GM23338 (cell line): ENCODE data around the gene MEGF11. TPM values are rescaled to one million over a fixed set of nuclear protein-coding genes. Genes with fewer than 3 reads are reported as not detected.

ENCODE experiments used
- ATAC-seq: fragments of 200-7000 bp; cut with Tn5 transposase; 3 replicates; pipeline ENCODE4 v1.9.1; 2020
- DNase-seq: peaks from one replicate; pipeline ENCODE4 v3.0.0-alpha.2; 2015; ENCODE audit warnings: low spot score
- H2AFZ ChIP-seq: fragments of 200-600 bp; sonication (generic); 2 replicates; pipeline ENCODE4 v1.8.0; 2016; ENCODE audit warnings: antibody characterized with exemption, mild to moderate bottlenecking, moderate library complexity
- H3F3A ChIP-seq: fragments of 200-600 bp; sonication (generic); replicated peaks from 2 replicates; pipeline ENCODE4 v1.8.0; 2017; ENCODE audit warnings: antibody characterized with exemption, mixed run types, low read depth
- H3K27ac ChIP-seq: fragments of 200-600 bp; sonication (generic); 2 replicates; pipeline ENCODE4 v1.6.1; 2016; ENCODE audit warnings: low read depth
- H3K27me3 ChIP-seq: fragments of 200-600 bp; sonication (generic); 2 replicates; pipeline ENCODE4 v1.8.0; 2016; ENCODE audit warnings: mild to moderate bottlenecking, mixed run types, moderate library complexity; ENCODE audit not compliant: insufficient read depth
- H3K36me3 ChIP-seq: fragments of 200-600 bp; sonication (generic); 2 replicates; pipeline ENCODE4 v1.8.0; 2016; ENCODE audit warnings: mild to moderate bottlenecking; ENCODE audit not compliant: insufficient read depth
- H3K4me1 ChIP-seq: fragments of 200-600 bp; sonication (generic); 2 replicates; pipeline ENCODE4 v1.8.0; 2016; ENCODE audit warnings: mild to moderate bottlenecking, moderate library complexity; ENCODE audit not compliant: insufficient read depth
- H3K4me2 ChIP-seq: fragments of 200-600 bp; sonication (generic); 2 replicates; pipeline ENCODE4 v1.7.1; 2017; ENCODE audit warnings: mixed run types
- H3K4me3 ChIP-seq: fragments of 200-600 bp; sonication (generic); 2 replicates; pipeline ENCODE4 v1.6.1; 2016; ENCODE audit warnings: mixed run types
- H3K79me2 ChIP-seq: fragments of 200-600 bp; sonication (generic); replicated peaks from 2 replicates; pipeline ENCODE4 v1.8.0; 2017; ENCODE audit warnings: mild to moderate bottlenecking; ENCODE audit not compliant: insufficient read depth
- H3K9me2 ChIP-seq: fragments of 200-600 bp; sonication (generic); 2 replicates; pipeline ENCODE4 v1.8.0; 2017; ENCODE audit not compliant: insufficient read depth
- H4K20me1 ChIP-seq: fragments of 200-600 bp; sonication (generic); replicated peaks from 2 replicates; pipeline ENCODE4 v1.8.0; 2017; ENCODE audit warnings: mild to moderate bottlenecking; ENCODE audit not compliant: insufficient read depth
- H3K27ac Mint-ChIP-seq: 2 replicates; pipeline ENCODE4 v1.8.0; 2020; ENCODE audit warnings: inconsistent platforms, mild to moderate bottlenecking, moderate library complexity, mixed read lengths
- H3K27me3 Mint-ChIP-seq: 3 replicates; pipeline ENCODE4 v1.8.0; 2022; ENCODE audit warnings: low read depth, mild to moderate bottlenecking, moderate library complexity, mixed read lengths, inconsistent platforms; ENCODE audit not compliant: insufficient read depth, poor library complexity
- H3K36me3 Mint-ChIP-seq: 3 replicates; pipeline ENCODE4 v1.8.0; 2021; ENCODE audit warnings: low read depth, mild to moderate bottlenecking, inconsistent platforms, moderate library complexity, mixed read lengths
- H3K4me1 Mint-ChIP-seq: 3 replicates; pipeline ENCODE4 v1.8.0; 2020; ENCODE audit warnings: mild to moderate bottlenecking, inconsistent platforms, mixed read lengths
- H3K4me3 Mint-ChIP-seq: 3 replicates; pipeline ENCODE4 v1.8.0; 2021; ENCODE audit warnings: moderate library complexity, mild to moderate bottlenecking, inconsistent platforms, mixed read lengths
- H3K9me3 Mint-ChIP-seq: 3 replicates; pipeline ENCODE4 v1.8.0; 2020; ENCODE audit warnings: moderate library complexity, mild to moderate bottlenecking, inconsistent platforms, mixed read lengths
- CTCF ChIP-seq, 2 experiments: fragments of 200-600 bp in 1 of 2; sonication (generic) in 1 of 2; conservative IDR thresholded peaks; 2 replicates each; pipeline versions ENCODE4 v1.5.1 to v1.6.1; 2016 to 2017; ENCODE audit warnings: antibody characterized with exemption in 2 of 2, low read depth in 2 of 2, mild to moderate bottlenecking in 2 of 2, moderate library complexity in 1 of 2
- EZH2 ChIP-seq: fragments of 200-600 bp; sonication (generic); IDR thresholded peaks from one replicate; pipeline ENCODE4 v1.8.0; 2017; ENCODE audit warnings: antibody characterized with exemption, mild to moderate bottlenecking, low read depth; ENCODE audit not compliant: unreplicated experiment
- EZH2phosphoT487 ChIP-seq: fragments of 200-600 bp; sonication (generic); IDR thresholded peaks from one replicate; pipeline ENCODE4 v1.8.1; 2018; ENCODE audit warnings: antibody characterized with exemption; ENCODE audit not compliant: unreplicated experiment
- JUNB ChIP-seq: IDR thresholded peaks from one replicate; pipeline ENCODE4 v1.6.1; 2016; ENCODE audit warnings: antibody characterized with exemption; ENCODE audit not compliant: unreplicated experiment
- ZNF331 ChIP-seq: fragments of 250-450 bp; sonication (Bioruptor Pico); IDR thresholded peaks from 2 replicates; pipeline ENCODE4 v1.5.0; 2020; ENCODE audit warnings: low read depth, mild to moderate bottlenecking, moderate library complexity
- polyA plus RNA-seq: library from polyadenylated mRNA; unstranded; fragments of >200 nt; fragmentation: Nextera tagmentation; extraction: Ambion mirVana; gene quantifications from 2 replicates; pipeline ENCODE4 v1.2.1, GENCODE V29; 2016
- total RNA-seq: library from RNA; depleted of rRNA; stranded (reverse); fragments of >200 nt; shearing (Covaris generic); gene quantifications from 2 replicates; pipeline ENCODE4 v1.2.3, GENCODE V29; 2014
- TF ChIP-seq, protein P1 (sequence below): IDR thresholded peaks from one replicate; pipeline ENCODE4 v1.6.1; 2018; ENCODE audit warnings: antibody characterized with exemption; ENCODE audit not compliant: unreplicated experiment

MEGF11 gene
- total and polyA plus RNA-seq, 2 experiments from 2014 or later: 1.3 to 1.9 TPM

GRCh38 chr15:66236806-66237375 is 16.7 kb downstream of the MEGF11 start:
- Histone ChIP-seq H2AFZ (no peak overlapping the region), H3K4me1 (0 out of 2 replicates have a peak, but pooled peaks cover 9% of the 10 kb centered on the region), H3K27me3 (no peaks in the 10 kb centered on the region), H3K27ac (no peak overlapping the region), H3K9me2 (no peaks in the 10 kb centered on the region), H3K79me2 (no peaks in the 10 kb centered on the region), H4K20me1 (no peaks in the 10 kb centered on the region), H3K36me3 (no peaks in the 10 kb centered on the region), H3F3A (no peaks in the 10 kb centered on the region), H3K4me3 (no peak overlapping the region), H3K4me2 (no peak overlapping the region)
- no peak for TF ChIP-seq EZH2
- DNase-seq: no peak
- Mint-ChIP-seq H3K4me3 (no peak overlapping the region), H3K27ac (no peak overlapping the region), H3K36me3 (no peaks in the 10 kb centered on the region; the same call in 2 of the 3 replicates), H3K4me1 (peaks cover 29% of the 10 kb centered on the region), H3K9me3 (no peaks in the 10 kb centered on the region), H3K27me3 (peaks cover 14% of the 10 kb centered on the region)
- ATAC-seq: no peak

DNA sequence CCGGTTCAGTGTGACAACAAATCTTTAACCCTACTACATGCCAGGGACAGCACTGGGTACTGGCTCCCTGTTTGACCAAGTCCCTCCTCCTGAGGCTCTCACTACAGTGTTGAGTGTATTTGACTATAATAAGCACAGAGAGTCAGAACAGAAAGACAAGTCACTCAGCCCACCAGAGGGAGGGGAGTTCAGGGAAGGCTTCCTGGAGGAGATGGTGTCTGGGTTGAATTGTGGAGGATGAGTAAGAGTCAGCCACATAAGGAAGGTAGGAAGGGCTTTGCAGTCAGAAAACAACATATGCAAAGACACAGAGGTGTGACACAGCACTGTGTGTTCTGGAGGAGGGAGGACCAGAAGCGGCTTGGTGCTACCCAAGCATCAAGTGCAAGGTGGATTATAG is 17.7 kb downstream of the MEGF11 start:
- no peak for DNase-seq
- no peaks in the 10 kb centered on the region for H3K36me3 ChIP-seq
- Mint-ChIP-seq H3K4me3 (no peak overlapping the region), H3K4me1 (peaks cover 19% of the 10 kb centered on the region), H3K9me3 (no peaks in the 10 kb centered on the region), H3K27ac (no peak overlapping the region), H3K36me3 (no peaks in the 10 kb centered on the region; the same call in 2 of the 3 replicates), H3K27me3 (peaks cover 14% of the 10 kb centered on the region)
- no peak for ATAC-seq
- no peaks in the 10 kb centered on the region for H3K27me3 ChIP-seq
- no peaks in the 10 kb centered on the region for H4K20me1 ChIP-seq
- H3F3A ChIP-seq: no peaks in the 10 kb centered on the region
- no peak overlapping the region for H3K4me2 ChIP-seq
- H3K4me1 ChIP-seq: no peaks in the 10 kb centered on the region
- H2AFZ ChIP-seq: no peak overlapping the region
- no peaks in the 10 kb centered on the region for H3K9me2 ChIP-seq
- no peak overlapping the region for H3K4me3 ChIP-seq
- TF ChIP-seq, protein P1, sequence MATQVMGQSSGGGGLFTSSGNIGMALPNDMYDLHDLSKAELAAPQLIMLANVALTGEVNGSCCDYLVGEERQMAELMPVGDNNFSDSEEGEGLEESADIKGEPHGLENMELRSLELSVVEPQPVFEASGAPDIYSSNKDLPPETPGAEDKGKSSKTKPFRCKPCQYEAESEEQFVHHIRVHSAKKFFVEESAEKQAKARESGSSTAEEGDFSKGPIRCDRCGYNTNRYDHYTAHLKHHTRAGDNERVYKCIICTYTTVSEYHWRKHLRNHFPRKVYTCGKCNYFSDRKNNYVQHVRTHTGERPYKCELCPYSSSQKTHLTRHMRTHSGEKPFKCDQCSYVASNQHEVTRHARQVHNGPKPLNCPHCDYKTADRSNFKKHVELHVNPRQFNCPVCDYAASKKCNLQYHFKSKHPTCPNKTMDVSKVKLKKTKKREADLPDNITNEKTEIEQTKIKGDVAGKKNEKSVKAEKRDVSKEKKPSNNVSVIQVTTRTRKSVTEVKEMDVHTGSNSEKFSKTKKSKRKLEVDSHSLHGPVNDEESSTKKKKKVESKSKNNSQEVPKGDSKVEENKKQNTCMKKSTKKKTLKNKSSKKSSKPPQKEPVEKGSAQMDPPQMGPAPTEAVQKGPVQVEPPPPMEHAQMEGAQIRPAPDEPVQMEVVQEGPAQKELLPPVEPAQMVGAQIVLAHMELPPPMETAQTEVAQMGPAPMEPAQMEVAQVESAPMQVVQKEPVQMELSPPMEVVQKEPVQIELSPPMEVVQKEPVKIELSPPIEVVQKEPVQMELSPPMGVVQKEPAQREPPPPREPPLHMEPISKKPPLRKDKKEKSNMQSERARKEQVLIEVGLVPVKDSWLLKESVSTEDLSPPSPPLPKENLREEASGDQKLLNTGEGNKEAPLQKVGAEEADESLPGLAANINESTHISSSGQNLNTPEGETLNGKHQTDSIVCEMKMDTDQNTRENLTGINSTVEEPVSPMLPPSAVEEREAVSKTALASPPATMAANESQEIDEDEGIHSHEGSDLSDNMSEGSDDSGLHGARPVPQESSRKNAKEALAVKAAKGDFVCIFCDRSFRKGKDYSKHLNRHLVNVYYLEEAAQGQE: no peak
- TF ChIP-seq JUNB (no peak), EZH2phosphoT487 (no peak), EZH2 (no peak), ZNF331 (no peak)
- H3K79me2 ChIP-seq: no peaks in the 10 kb centered on the region
- H3K27ac ChIP-seq: no peak overlapping the region

- H3K36me3 Mint-ChIP-seq: no peaks in the 10 kb centered on the region; the same call in 2 of the 3 replicates
- Histone ChIP-seq H3K4me3 (no peak overlapping the region), H2AFZ (no peak overlapping the region), H3K4me1 (no peaks in the 10 kb centered on the region), H3K36me3 (no peaks in the 10 kb centered on the region), H3K4me2 (no peak overlapping the region), H3K79me2 (no peaks in the 10 kb centered on the region), H3K27ac (no peak overlapping the region), H3K27me3 (no peaks in the 10 kb centered on the region), H3F3A (no peaks in the 10 kb centered on the region), H4K20me1 (no peaks in the 10 kb centered on the region), H3K9me2 (no peaks in the 10 kb centered on the region)
- H3K27ac Mint-ChIP-seq: no peak overlapping the region
- peaks cover 14% of the 10 kb centered on the region for H3K27me3 Mint-ChIP-seq
- peaks cover 18% of the 10 kb centered on the region for H3K4me1 Mint-ChIP-seq
- no peaks in the 10 kb centered on the region for H3K9me3 Mint-ChIP-seq
- TF ChIP-seq EZH2 (no peak), CTCF (conservative IDR thresholded peaks at IDR 0.05; ENCODE audit: low read depth in 2 of 2) (peak in 1 of 2 experiments; percentile 36; a peak in 2 of 4 replicates)
- H3K4me3 Mint-ChIP-seq: no peak overlapping the region
- ATAC-seq (no peak), DNase-seq (no peak)
Measured at GRCh38 chr15:66234798-66235197, 18.8 kb downstream of the MEGF11 start.
